ENCODE measurements around the gene SPOPL. TPM values are rescaled to one million over a fixed set of nuclear protein-coding genes. Genes with fewer than 3 reads are reported as not detected.

Gene SPOPL
- total and polyA plus RNA-seq, 10 of the 15 experiments (the other 5 are each of a cell fraction or from before 2014, with no cell fraction given) = 4.0 to 25.0 (median 11.5) TPM

- RAD21 ChIA-PET (ENCODE audit: unreplicated experiment) = interaction anchor here (0.9 to 3.5 kb wide), 3 partner anchors 22 to 37 kb away, joined by 3 to 31 read pairs (median 3); no protein-coding TSS in a partner anchor
- DNase-seq (ENCODE audit: low read depth, low spot score) = no peak
- peak overlapping the region; percentile 80 for H3K4me3 ChIP-seq
- POLR2A ChIA-PET = interaction anchor here (1.0 to 1.2 kb wide), 3 partner anchors 21 to 32 kb away, joined by 3 to 5 read pairs (median 3); no protein-coding TSS in a partner anchor
- H3K4me1 ChIP-seq (ENCODE audit: control insufficient read depth, insufficient read depth, low read length) = peaks cover 9% of the 10 kb centered on the region
- H3K9me3 ChIP-seq (replicated peaks; ENCODE audit: control insufficient read depth, insufficient read depth, low read length) = no peaks in the 10 kb centered on the region
- intact Hi-C loops (cut with micrococcal nuclease; ENCODE audit: unreplicated experiment) (loop anchor here (10.0 kb wide), 1 partner anchor 214 kb away; no protein-coding TSS in a partner anchor), in situ Hi-C loops (cut with MboI) (no loop called here)
- H3K36me3 ChIP-seq (ENCODE audit: control insufficient read depth in 2 of 2, insufficient read depth in 2 of 2, low read length in 1 of 2) = peaks cover 0 to 2% of the 10 kb centered on the region in 2 experiments; a peak in 1 of 4 replicates
- no peaks in the 10 kb centered on the region for H4K20me1 ChIP-seq (ENCODE audit: control insufficient read depth, insufficient read depth)
- WGBS (ENCODE audit: insufficient coverage, insufficient replicate concordance, low lambda C conversion rate, missing lambda C conversion rate) = 38% methylated on average over 20 of the region's 20 CpGs
- H3K27me3 ChIP-seq (replicated peaks in 1 of 2; ENCODE audit: control insufficient read depth in 2 of 2, insufficient read depth in 2 of 2, low read length in 1 of 2) = no peaks in the 10 kb centered on the region
- TF ChIP-seq SIN3A (IDR thresholded peaks at IDR 0.05; ENCODE audit: low read depth, low read length) (0 out of 2 replicates have a peak, but pooled peaks have one; percentile 17), MEF2B (IDR thresholded peaks at IDR 0.05; ENCODE audit: partially characterized antibody, poor library complexity, severe bottlenecking) (peak; percentile 25), CREM (IDR thresholded peaks at IDR 0.05; ENCODE audit: low read depth) (no peak), IKZF2 (IDR thresholded peaks at IDR 0.05) (0 out of 4 replicates have a peak, but pooled peaks of 1 of the 2 experiments have one; percentile 3), POU2F2 (IDR thresholded peaks at IDR 0.05; ENCODE audit: borderline replicate concordance, low read depth, low read length) (no peak), YBX1 (IDR thresholded peaks at IDR 0.05) (no peak)
- TF ChIP-seq, protein P1, sequence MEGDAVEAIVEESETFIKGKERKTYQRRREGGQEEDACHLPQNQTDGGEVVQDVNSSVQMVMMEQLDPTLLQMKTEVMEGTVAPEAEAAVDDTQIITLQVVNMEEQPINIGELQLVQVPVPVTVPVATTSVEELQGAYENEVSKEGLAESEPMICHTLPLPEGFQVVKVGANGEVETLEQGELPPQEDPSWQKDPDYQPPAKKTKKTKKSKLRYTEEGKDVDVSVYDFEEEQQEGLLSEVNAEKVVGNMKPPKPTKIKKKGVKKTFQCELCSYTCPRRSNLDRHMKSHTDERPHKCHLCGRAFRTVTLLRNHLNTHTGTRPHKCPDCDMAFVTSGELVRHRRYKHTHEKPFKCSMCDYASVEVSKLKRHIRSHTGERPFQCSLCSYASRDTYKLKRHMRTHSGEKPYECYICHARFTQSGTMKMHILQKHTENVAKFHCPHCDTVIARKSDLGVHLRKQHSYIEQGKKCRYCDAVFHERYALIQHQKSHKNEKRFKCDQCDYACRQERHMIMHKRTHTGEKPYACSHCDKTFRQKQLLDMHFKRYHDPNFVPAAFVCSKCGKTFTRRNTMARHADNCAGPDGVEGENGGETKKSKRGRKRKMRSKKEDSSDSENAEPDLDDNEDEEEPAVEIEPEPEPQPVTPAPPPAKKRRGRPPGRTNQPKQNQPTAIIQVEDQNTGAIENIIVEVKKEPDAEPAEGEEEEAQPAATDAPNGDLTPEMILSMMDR (IDR thresholded peaks at IDR 0.05 in 2 of 3, conservative IDR thresholded peaks at IDR 0.05 in 1 of 3; ENCODE audit: control insufficient read depth in 2 of 3, extremely low read depth in 1 of 3, insufficient read depth in 1 of 3, low read depth in 3 of 3, low read length in 3 of 3) = no peak
- TF ChIP-seq, protein P2, sequence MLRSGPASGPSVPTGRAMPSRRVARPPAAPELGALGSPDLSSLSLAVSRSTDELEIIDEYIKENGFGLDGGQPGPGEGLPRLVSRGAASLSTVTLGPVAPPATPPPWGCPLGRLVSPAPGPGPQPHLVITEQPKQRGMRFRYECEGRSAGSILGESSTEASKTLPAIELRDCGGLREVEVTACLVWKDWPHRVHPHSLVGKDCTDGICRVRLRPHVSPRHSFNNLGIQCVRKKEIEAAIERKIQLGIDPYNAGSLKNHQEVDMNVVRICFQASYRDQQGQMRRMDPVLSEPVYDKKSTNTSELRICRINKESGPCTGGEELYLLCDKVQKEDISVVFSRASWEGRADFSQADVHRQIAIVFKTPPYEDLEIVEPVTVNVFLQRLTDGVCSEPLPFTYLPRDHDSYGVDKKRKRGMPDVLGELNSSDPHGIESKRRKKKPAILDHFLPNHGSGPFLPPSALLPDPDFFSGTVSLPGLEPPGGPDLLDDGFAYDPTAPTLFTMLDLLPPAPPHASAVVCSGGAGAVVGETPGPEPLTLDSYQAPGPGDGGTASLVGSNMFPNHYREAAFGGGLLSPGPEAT (IDR thresholded peaks at IDR 0.05; ENCODE audit: low read depth) = 0 out of 2 replicates have a peak, but pooled peaks have one; percentile 11
- peak overlapping the region; percentile 91 for H3K27ac ChIP-seq (ENCODE audit: control insufficient read depth, insufficient read depth)
- peak; percentile 1; the same call in 2 of the 3 replicates for ATAC-seq
- SMC1A ChIA-PET (ENCODE audit: uncharacterized antibody, unreplicated experiment) = interaction anchor here (0.5 to 1.6 kb wide), 12 partner anchors 9 to 572 kb away, joined by 3 to 6 read pairs (median 3); no protein-coding TSS in a partner anchor
- no peak for FAIRE-seq
- peak overlapping the region; percentile 98 for H3K9ac ChIP-seq (ENCODE audit: control insufficient read depth, insufficient read depth, low read length)
- H3K79me2 ChIP-seq (ENCODE audit: control insufficient read depth, insufficient read depth, low read length) = peaks cover 51% of the 10 kb centered on the region
- BruUV-seq (replicated peaks) = TSS peak; percentile 76
- peak overlapping the region; percentile 97 for H2AFZ ChIP-seq (ENCODE audit: control insufficient read depth, low read depth, low read length)
- CTCF ChIA-PET = interaction anchor here (0.6 to 2.0 kb wide), 6 partner anchors 9 to 285 kb away, joined by 3 to 9 read pairs (median 4); no protein-coding TSS in a partner anchor
- H3K4me2 ChIP-seq (ENCODE audit: control insufficient read depth, insufficient read depth) = peak overlapping the region; percentile 97
These were observed 762 bp upstream of the SPOPL start for GRCh38 chr2:138500592-138501424.
